Activated naive CD8-positive, alpha-beta T cell (primary cell): Measurements from ENCODE around the gene CHST7.

Experiments used
- H3K27ac Mint-ChIP-seq: one replicate; pipeline ENCODE4 v1.8.0; 2021; ENCODE audit warnings: mixed read lengths
- H3K27me3 Mint-ChIP-seq: one replicate; pipeline ENCODE4 v1.8.0; 2021; ENCODE audit warnings: mixed read lengths
- H3K36me3 Mint-ChIP-seq: one replicate; pipeline ENCODE4 v1.8.0; 2021; ENCODE audit warnings: mixed read lengths
- H3K4me1 Mint-ChIP-seq: one replicate; pipeline ENCODE4 v1.8.0; 2021; ENCODE audit warnings: low read depth, mixed read lengths
- H3K4me3 Mint-ChIP-seq: one replicate; pipeline ENCODE4 v1.8.0; 2021; ENCODE audit warnings: mild to moderate bottlenecking, mixed read lengths
- H3K9me3 Mint-ChIP-seq: one replicate; pipeline ENCODE4 v1.8.0; 2021; ENCODE audit warnings: low read depth, mixed read lengths

Gene CHST7

GRCh38 chrX:46611658-46612362, 38.2 kb downstream of the CHST7 start:
- Mint-ChIP-seq H3K4me1 (peaks cover 31% of the 10 kb centered on the region), H3K9me3 (no peaks in the 10 kb centered on the region), H3K4me3 (peak overlapping the region; percentile 51), H3K27ac (peak overlapping the region; percentile 46), H3K36me3 (no peaks in the 10 kb centered on the region), H3K27me3 (peaks cover 10% of the 10 kb centered on the region)

DNA sequence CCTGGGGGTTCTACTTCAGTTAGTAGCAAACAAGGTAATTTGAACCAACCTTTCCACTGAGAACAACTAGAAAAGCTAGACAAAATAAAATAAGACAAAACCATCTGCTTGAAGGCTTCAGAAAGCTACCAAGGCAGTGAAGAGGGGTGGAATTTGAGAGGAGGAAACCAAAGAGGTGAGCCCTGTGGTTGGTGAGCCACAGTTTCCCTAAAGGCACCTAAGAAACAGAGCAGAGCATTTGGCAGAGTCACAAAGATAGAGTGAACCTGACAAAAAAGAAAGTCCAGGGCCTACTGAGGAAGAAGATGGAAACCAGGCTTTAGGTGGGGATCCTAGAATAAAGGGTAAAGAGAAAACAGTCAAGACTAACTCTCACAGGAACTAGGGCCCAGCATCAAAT, 44.3 kb downstream of the CHST7 start:
- Mint-ChIP-seq H3K4me3 (no peak overlapping the region), H3K27me3 (peaks cover 14% of the 10 kb centered on the region), H3K9me3 (no peaks in the 10 kb centered on the region), H3K36me3 (peaks cover 15% of the 10 kb centered on the region), H3K4me1 (peaks cover 13% of the 10 kb centered on the region), H3K27ac (no peak overlapping the region)

GRCh38 chrX:46618947-46619346, 45.4 kb downstream of the CHST7 start:
- no peak overlapping the region for H3K4me3 Mint-ChIP-seq

GRCh38 chrX:46620505-46620904, 46.9 kb downstream of the CHST7 start:
- no peak overlapping the region for H3K27ac Mint-ChIP-seq
- peaks cover 4% of the 10 kb centered on the region for H3K4me1 Mint-ChIP-seq
- peaks cover 15% of the 10 kb centered on the region for H3K36me3 Mint-ChIP-seq
- no peaks in the 10 kb centered on the region for H3K9me3 Mint-ChIP-seq
- H3K27me3 Mint-ChIP-seq = peaks cover 7% of the 10 kb centered on the region
- no peak overlapping the region for H3K4me3 Mint-ChIP-seq

More at GRCh38 chrX:46618947-46619346, 45.4 kb downstream of the CHST7 start:
- Mint-ChIP-seq H3K27me3 (peaks cover 10% of the 10 kb centered on the region), H3K36me3 (peaks cover 15% of the 10 kb centered on the region), H3K9me3 (no peaks in the 10 kb centered on the region), H3K4me1 (peaks cover 4% of the 10 kb centered on the region), H3K27ac (no peak overlapping the region)

DNA sequence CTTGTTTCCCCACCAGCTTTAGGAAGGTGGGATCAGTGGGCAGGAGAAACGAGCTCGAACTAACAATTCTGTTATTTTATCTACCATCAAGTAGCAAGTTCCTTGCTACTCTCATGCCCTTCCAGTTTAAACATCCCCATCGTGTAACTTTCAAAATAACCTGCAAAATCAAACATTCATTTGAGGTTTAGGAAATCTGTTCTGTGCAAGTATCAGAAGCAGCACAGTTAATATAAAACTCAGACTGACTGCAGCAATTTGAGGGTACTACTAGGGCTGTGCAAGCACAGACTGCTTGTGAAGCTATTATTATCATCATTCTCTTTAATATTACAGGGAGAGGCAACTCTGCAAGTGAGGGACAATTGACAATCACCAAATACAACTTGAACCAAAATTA, 48.0 kb downstream of the CHST7 start:
- peaks cover 16% of the 10 kb centered on the region for H3K36me3 Mint-ChIP-seq
- H3K27me3 Mint-ChIP-seq = peaks cover 7% of the 10 kb centered on the region
- H3K27ac Mint-ChIP-seq = no peak overlapping the region
- no peak overlapping the region for H3K4me3 Mint-ChIP-seq
- no peaks in the 10 kb centered on the region for H3K9me3 Mint-ChIP-seq
- peaks cover 5% of the 10 kb centered on the region for H3K4me1 Mint-ChIP-seq

GRCh38 chrX:46624090-46624786, 50.7 kb downstream of the CHST7 start:
- Mint-ChIP-seq H3K4me3 (no peak overlapping the region), H3K27ac (no peak overlapping the region), H3K9me3 (no peaks in the 10 kb centered on the region), H3K27me3 (peaks cover 2% of the 10 kb centered on the region), H3K36me3 (peaks cover 11% of the 10 kb centered on the region), H3K4me1 (peaks cover 10% of the 10 kb centered on the region)

DNA sequence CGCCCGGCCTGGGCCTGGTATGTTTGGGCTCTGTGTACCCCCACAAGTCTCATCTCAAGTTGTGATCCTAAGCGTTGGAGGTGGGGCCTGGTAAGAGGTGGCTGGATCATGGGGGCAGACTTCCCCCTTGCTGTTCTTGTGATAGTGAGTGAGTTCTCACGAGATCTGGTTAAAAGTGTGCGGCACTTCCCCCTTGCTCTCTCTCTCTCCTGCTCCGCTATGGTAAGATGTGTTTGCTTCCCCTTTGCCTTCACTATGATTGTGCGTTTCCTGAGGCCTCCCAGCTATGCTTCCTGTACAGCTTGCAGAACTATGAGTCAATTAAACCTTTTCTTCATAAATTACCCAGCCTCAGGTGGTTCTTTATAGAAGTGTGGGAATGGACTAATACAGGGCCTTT, 53.0 kb downstream of the CHST7 start:
- peaks cover 2% of the 10 kb centered on the region for H3K27me3 Mint-ChIP-seq
- H3K4me1 Mint-ChIP-seq = peaks cover 11% of the 10 kb centered on the region
- H3K4me3 Mint-ChIP-seq = no peak overlapping the region
- no peaks in the 10 kb centered on the region for H3K9me3 Mint-ChIP-seq
- H3K27ac Mint-ChIP-seq = no peak overlapping the region
- H3K36me3 Mint-ChIP-seq = peaks cover 15% of the 10 kb centered on the region

GRCh38 chrX:46627062-46627461, 53.5 kb downstream of the CHST7 start:
- Mint-ChIP-seq H3K4me3 (no peak overlapping the region), H3K4me1 (peaks cover 11% of the 10 kb centered on the region), H3K27ac (no peak overlapping the region), H3K9me3 (no peaks in the 10 kb centered on the region), H3K27me3 (peaks cover 2% of the 10 kb centered on the region), H3K36me3 (peaks cover 13% of the 10 kb centered on the region)

- no peak overlapping the region for H3K27ac Mint-ChIP-seq
- H3K36me3 Mint-ChIP-seq = peaks cover 9% of the 10 kb centered on the region
- H3K4me3 Mint-ChIP-seq = no peak overlapping the region
- H3K9me3 Mint-ChIP-seq = no peaks in the 10 kb centered on the region
- peaks cover 2% of the 10 kb centered on the region for H3K27me3 Mint-ChIP-seq
- peaks cover 11% of the 10 kb centered on the region for H3K4me1 Mint-ChIP-seq
These were observed 54.3 kb downstream of the CHST7 start for GRCh38 chrX:46627711-46628419.

GRCh38 chrX:46628460-46629371, 55.2 kb downstream of the CHST7 start:
- H3K4me1 Mint-ChIP-seq = peaks cover 11% of the 10 kb centered on the region
- peaks cover 2% of the 10 kb centered on the region for H3K27me3 Mint-ChIP-seq
- H3K4me3 Mint-ChIP-seq = no peak overlapping the region
- peaks cover 9% of the 10 kb centered on the region for H3K36me3 Mint-ChIP-seq
- no peaks in the 10 kb centered on the region for H3K9me3 Mint-ChIP-seq
- peak overlapping the region; percentile 22 for H3K27ac Mint-ChIP-seq

GRCh38 chrX:46630141-46630540, 56.6 kb downstream of the CHST7 start:
- peaks cover 18% of the 10 kb centered on the region for H3K4me1 Mint-ChIP-seq
- no peaks in the 10 kb centered on the region for H3K9me3 Mint-ChIP-seq
- no peak overlapping the region for H3K27ac Mint-ChIP-seq
- H3K4me3 Mint-ChIP-seq = no peak overlapping the region
- H3K36me3 Mint-ChIP-seq = peaks cover 9% of the 10 kb centered on the region
- H3K27me3 Mint-ChIP-seq = peaks cover 2% of the 10 kb centered on the region

- Mint-ChIP-seq H3K4me3 (no peak overlapping the region), H3K36me3 (peaks cover 4% of the 10 kb centered on the region), H3K4me1 (peaks cover 22% of the 10 kb centered on the region), H3K9me3 (no peaks in the 10 kb centered on the region), H3K27me3 (no peaks in the 10 kb centered on the region), H3K27ac (peak overlapping the region; percentile 72)
These were observed 61.0 kb downstream of the CHST7 start for GRCh38 chrX:46634577-46634976.

DNA sequence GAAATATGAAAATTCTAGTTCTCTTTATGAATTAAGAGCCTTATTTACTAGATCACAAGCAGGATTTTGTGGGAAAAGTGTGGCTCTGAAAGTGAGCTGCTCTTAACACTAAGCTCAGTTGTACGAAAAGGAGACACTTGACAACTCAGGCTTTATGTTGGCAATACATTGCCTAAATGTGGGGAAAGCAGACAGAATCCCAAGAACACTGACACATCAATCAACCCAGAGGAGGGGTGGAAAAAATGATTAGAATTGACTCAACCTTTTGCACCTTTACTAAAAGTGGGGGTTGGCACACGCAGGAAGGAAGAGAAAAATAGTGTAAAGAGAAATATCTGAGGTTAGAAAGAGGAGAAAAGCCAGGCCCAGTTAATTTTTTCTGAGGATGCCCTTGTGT, 61.6 kb downstream of the CHST7 start:
- Mint-ChIP-seq H3K4me1 (peaks cover 22% of the 10 kb centered on the region), H3K27me3 (no peaks in the 10 kb centered on the region), H3K27ac (peak overlapping the region; percentile 72), H3K4me3 (peak overlapping the region; percentile 42), H3K36me3 (peaks cover 4% of the 10 kb centered on the region), H3K9me3 (no peaks in the 10 kb centered on the region)

- Mint-ChIP-seq H3K36me3 (no peaks in the 10 kb centered on the region), H3K9me3 (no peaks in the 10 kb centered on the region), H3K27ac (no peak overlapping the region), H3K4me3 (no peak overlapping the region), H3K27me3 (no peaks in the 10 kb centered on the region), H3K4me1 (peaks cover 22% of the 10 kb centered on the region)
These were observed 62.7 kb downstream of the CHST7 start for GRCh38 chrX:46636223-46636622.
